Measurements from ENCODE around the gene VPS29.
A peak's percentile ranks its signal among the peaks of the same experiment; 100 is the strongest.
"Not testable (repeated sequence)": the region's sequence is repeated elsewhere in the genome, so short reads cannot be mapped to it uniquely, and the experiment has no call there.

The VPS29 gene

DNA sequence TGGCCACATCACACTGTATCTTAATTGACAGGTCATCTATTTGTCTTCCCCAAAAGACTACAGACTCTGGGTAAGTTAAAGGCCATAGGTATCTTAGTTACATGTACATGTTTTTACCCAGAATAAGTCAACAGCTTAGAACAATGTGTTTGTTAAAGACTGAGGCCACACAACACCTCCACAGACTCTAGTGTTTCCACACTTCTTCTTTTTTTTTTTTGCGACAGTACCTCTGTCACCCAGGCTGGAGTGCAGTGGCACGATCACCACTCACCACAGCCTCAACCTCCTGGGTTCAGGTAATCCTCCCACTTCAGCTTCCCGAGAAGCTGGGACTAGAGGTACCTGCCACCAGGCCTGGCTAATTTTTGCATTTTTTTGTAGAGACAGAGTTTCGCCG is 35.1 kb downstream of the VPS29 start:
- peaks cover 49% of the 10 kb centered on the region for H3K36me3 Mint-ChIP-seq (ENCODE audit: low read depth)
- TF ChIP-seq, protein P1, sequence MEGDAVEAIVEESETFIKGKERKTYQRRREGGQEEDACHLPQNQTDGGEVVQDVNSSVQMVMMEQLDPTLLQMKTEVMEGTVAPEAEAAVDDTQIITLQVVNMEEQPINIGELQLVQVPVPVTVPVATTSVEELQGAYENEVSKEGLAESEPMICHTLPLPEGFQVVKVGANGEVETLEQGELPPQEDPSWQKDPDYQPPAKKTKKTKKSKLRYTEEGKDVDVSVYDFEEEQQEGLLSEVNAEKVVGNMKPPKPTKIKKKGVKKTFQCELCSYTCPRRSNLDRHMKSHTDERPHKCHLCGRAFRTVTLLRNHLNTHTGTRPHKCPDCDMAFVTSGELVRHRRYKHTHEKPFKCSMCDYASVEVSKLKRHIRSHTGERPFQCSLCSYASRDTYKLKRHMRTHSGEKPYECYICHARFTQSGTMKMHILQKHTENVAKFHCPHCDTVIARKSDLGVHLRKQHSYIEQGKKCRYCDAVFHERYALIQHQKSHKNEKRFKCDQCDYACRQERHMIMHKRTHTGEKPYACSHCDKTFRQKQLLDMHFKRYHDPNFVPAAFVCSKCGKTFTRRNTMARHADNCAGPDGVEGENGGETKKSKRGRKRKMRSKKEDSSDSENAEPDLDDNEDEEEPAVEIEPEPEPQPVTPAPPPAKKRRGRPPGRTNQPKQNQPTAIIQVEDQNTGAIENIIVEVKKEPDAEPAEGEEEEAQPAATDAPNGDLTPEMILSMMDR (IDR thresholded peaks at IDR 0.05): no peak
- peaks cover 32% of the 10 kb centered on the region for H3K4me1 Mint-ChIP-seq
- peak overlapping the region; percentile 27 for H3K27ac Mint-ChIP-seq
- peaks cover 3% of the 10 kb centered on the region for H3K27me3 Mint-ChIP-seq (ENCODE audit: low read depth, poor library complexity)
- DNase-seq: no peak
- peak overlapping the region; percentile 98 for H3K4me3 Mint-ChIP-seq
- H3K9me3 Mint-ChIP-seq: no peaks in the 10 kb centered on the region

DNA sequence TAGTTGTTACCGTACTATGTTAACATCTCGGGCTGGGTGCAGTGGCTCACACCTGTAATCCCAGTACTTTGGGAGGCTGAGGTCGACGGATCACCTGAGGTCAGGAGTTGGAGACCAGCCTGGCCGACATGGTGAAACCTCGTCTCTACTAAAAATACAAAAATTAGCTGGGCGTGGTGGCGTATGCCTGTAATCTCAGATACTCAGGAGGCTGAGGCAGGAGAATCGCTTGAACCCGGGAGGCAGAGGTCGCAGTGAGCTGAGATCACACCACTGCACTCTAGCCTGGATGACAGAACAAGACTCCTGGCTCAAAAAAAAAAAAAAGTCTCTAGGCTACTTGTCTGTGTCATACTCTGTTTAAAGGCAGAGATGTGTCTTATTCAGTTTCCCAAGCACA is 36.1 kb downstream of the VPS29 start:
- not testable (repeated sequence) for H3K27me3 Mint-ChIP-seq (ENCODE audit: low read depth, poor library complexity); H3K9me3 Mint-ChIP-seq; DNase-seq; H3K27ac Mint-ChIP-seq
- H3K36me3 Mint-ChIP-seq (ENCODE audit: low read depth): peaks cover 48% of the 10 kb centered on the region
- H3K4me3 Mint-ChIP-seq: peak overlapping the region; percentile 24
- H3K4me1 Mint-ChIP-seq: peaks cover 32% of the 10 kb centered on the region

DNA sequence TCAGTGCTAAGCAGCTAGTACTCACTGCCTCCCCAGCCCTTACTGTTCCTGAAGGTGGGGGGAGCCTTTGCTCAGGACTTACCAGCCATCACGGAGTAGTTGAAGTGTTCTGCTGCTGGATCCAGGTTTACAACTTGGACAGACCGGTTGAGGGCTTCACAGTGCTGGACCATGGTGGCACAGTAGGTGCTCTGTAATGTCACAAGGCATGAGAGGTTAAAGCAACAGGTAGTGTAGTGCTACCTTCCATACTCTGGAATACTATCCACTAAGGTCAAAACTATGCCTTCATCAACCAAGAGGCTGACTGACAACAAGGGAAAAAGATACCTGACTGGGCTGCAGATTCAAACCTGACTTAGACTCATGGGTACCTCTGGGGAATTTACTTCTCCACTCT is 36.9 kb downstream of the VPS29 start:
- Mint-ChIP-seq H3K36me3 (ENCODE audit: low read depth) (peaks cover 44% of the 10 kb centered on the region), H3K4me3 (no peak overlapping the region), H3K9me3 (no peaks in the 10 kb centered on the region), H3K27ac (no peak overlapping the region), H3K4me1 (peaks cover 30% of the 10 kb centered on the region), H3K27me3 (ENCODE audit: low read depth, poor library complexity) (peaks cover 3% of the 10 kb centered on the region)
- DNase-seq: no peak
- TF ChIP-seq, protein P1 (IDR thresholded peaks at IDR 0.05): no peak

DNA sequence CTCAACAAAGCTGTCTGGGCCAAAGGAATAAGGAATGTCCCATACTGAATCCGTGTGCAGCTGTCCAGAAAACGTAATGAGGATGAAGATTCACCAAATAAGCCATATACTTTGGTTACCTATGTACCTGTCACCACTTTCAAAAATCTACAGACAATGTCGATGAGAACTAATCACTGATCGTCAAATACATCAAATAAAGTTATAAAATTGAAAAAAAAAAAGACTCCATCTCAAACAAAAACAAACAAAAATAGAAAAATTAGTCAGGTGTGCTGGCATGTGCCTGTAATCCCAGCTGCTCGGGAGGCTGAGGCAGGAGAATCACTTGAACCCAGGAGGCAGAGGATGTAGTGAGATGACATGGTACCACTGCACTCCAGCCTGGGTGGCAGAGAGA is 40.7 kb downstream of the VPS29 start:
- H3K27me3 Mint-ChIP-seq (ENCODE audit: low read depth, poor library complexity); H3K9me3 Mint-ChIP-seq; H3K27ac Mint-ChIP-seq; H3K4me3 Mint-ChIP-seq; DNase-seq; H3K4me1 Mint-ChIP-seq: not testable (repeated sequence)
- H3K36me3 Mint-ChIP-seq (ENCODE audit: low read depth): peaks cover 53% of the 10 kb centered on the region

DNA sequence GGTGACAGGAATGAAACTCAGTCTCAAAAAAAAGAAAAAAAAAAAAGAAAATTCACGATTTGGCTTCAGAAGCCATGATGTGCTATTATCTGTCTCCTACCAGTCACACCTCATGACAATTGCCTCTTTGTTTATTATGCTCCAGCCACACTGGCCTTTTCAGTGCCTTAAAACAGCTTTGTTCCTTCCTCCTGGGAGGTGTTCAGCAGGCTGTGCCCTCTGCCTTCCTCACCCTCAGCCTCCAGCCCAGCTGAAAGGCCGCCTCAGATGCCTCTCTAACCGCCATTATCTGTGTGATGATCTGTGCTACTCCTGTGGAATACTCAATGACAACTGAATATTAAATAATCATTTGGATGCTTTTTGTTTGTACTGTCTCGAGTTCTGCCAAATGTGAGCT is 43.2 kb downstream of the VPS29 start:
- Mint-ChIP-seq H3K27ac (peak overlapping the region; percentile 54), H3K9me3 (no peaks in the 10 kb centered on the region), H3K36me3 (ENCODE audit: low read depth) (peaks cover 49% of the 10 kb centered on the region), H3K4me3 (no peak overlapping the region), H3K27me3 (ENCODE audit: low read depth, poor library complexity) (no peaks in the 10 kb centered on the region), H3K4me1 (no peaks in the 10 kb centered on the region)
- DNase-seq: no peak
- TF ChIP-seq, protein P1 (IDR thresholded peaks at IDR 0.05): no peak

DNA sequence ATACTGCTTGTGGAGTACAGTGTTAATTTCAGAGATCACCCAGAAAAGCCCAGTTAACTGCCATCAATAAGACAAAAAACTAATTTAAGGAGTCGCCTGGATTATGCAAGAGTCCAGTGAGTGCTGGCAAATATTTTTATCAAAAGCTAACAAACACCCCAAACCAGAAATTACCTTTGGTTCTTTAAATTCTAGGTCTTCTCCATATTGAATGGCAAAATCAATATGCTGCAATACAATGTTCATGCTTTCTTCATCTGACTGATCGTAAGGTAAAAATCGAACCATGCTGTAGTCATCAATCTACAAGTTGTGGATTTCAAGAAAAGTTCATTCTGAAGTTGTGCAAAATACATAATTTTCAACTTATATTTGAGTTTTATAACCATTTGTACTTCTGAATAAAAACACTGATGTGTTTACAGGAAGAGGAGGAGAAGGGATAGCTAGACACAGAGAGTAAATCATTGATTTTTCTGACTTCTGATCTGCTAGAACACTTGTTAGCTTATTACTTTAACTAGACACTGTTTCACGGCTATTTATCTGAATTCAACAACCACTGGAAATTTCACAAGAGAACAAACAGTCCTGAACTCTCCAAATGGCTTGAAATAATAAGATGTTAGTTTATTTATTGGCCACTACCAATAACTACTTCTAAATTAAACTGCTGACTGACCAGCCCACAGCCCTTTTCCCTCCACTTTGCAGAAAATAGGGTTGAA is 48.2 kb downstream of the VPS29 start:
- Mint-ChIP-seq H3K4me3 (no peak overlapping the region), H3K36me3 (ENCODE audit: low read depth) (peaks cover 36% of the 10 kb centered on the region), H3K27me3 (ENCODE audit: low read depth, poor library complexity) (peaks cover 3% of the 10 kb centered on the region), H3K9me3 (no peaks in the 10 kb centered on the region), H3K27ac (no peak overlapping the region), H3K4me1 (peaks cover 16% of the 10 kb centered on the region)
- no peak for DNase-seq
- TF ChIP-seq, protein P1 (IDR thresholded peaks at IDR 0.05): no peak

DNA sequence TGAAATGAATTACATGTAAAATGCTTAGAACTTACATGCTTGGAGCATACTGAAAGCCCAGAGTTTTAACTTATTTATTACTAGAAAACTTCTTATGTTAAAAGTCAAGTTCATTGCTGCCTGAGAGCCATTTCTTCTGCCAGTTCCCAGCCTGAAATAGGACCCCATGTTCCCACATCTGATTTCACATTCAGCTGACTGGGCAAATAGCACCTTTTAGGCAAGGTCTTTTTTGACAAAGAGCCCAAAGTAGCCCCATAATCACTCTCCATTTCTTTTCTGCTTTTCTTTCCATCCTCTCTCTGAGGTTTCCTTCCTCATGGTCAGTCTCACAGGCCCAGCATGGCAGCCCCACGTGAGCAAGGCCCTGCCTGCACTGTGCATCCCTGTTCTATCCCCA is 50.6 kb downstream of the VPS29 start:
- Mint-ChIP-seq H3K4me1 (peaks cover 21% of the 10 kb centered on the region), H3K36me3 (ENCODE audit: low read depth) (peaks cover 45% of the 10 kb centered on the region), H3K9me3 (no peaks in the 10 kb centered on the region), H3K27ac (peak overlapping the region; percentile 87), H3K4me3 (peak overlapping the region; percentile 45), H3K27me3 (ENCODE audit: low read depth, poor library complexity) (peaks cover 3% of the 10 kb centered on the region)
- DNase-seq: no peak
- TF ChIP-seq, protein P1 (IDR thresholded peaks at IDR 0.05): no peak

Data from nephron progenitor cell (in vitro differentiated cells).